ENCODE results near the gene TMEM132D.

The TMEM132D gene

GRCh38 chr12:129673806-129674205 is 230.0 kb downstream of the TMEM132D start (continued):
- TF ChIP-seq EGR2 (tag by site-specific recombination; IDR thresholded peaks at IDR 0.05; ENCODE audit: low read depth) = no peak
- TF ChIP-seq ZNF529 (tag by site-specific recombination; IDR thresholded peaks at IDR 0.05; ENCODE audit: insufficient replicate concordance) = no peak

- H3K4me1 ChIP-seq (ENCODE audit: control insufficient read depth, insufficient read depth, low read length) = no peaks in the 10 kb centered on the region
- CTCF ChIA-PET = no interaction called here
- TF ChIP-seq YY2 (tag by site-specific recombination; IDR thresholded peaks at IDR 0.05) (no peak), OVOL3 (tag by site-specific recombination; IDR thresholded peaks at IDR 0.05) (no peak), MEIS1 (CRISPR knock-in tag; IDR thresholded peaks at IDR 0.05; ENCODE audit: borderline replicate concordance) (no peak), TCF7L2 (IDR thresholded peaks at IDR 0.05; ENCODE audit: borderline replicate concordance, low read depth, low read length) (no peak), GFI1B (tag by site-specific recombination; IDR thresholded peaks at IDR 0.05) (no peak), KLF10 (tag by site-specific recombination; IDR thresholded peaks at IDR 0.05) (no peak), ZNF548 (tag by site-specific recombination; IDR thresholded peaks at IDR 0.05) (no peak), ZNF175 (tag by site-specific recombination; IDR thresholded peaks at IDR 0.05) (no peak), KLF7 (tag by site-specific recombination; IDR thresholded peaks at IDR 0.05; ENCODE audit: borderline replicate concordance) (no peak), IKZF3 (tag by site-specific recombination; IDR thresholded peaks at IDR 0.05) (no peak), ZBTB17 (tag by site-specific recombination; IDR thresholded peaks at IDR 0.05) (no peak), ZFP37 (tag by site-specific recombination; IDR thresholded peaks at IDR 0.05) (no peak), ZNF830 (tag by site-specific recombination; IDR thresholded peaks at IDR 0.05; ENCODE audit: low read depth) (no peak), PBX3 (CRISPR knock-in tag; IDR thresholded peaks at IDR 0.05) (no peak), ZNF248 (tag by site-specific recombination; IDR thresholded peaks at IDR 0.05) (no peak)
- TF ChIP-seq, protein P1, sequence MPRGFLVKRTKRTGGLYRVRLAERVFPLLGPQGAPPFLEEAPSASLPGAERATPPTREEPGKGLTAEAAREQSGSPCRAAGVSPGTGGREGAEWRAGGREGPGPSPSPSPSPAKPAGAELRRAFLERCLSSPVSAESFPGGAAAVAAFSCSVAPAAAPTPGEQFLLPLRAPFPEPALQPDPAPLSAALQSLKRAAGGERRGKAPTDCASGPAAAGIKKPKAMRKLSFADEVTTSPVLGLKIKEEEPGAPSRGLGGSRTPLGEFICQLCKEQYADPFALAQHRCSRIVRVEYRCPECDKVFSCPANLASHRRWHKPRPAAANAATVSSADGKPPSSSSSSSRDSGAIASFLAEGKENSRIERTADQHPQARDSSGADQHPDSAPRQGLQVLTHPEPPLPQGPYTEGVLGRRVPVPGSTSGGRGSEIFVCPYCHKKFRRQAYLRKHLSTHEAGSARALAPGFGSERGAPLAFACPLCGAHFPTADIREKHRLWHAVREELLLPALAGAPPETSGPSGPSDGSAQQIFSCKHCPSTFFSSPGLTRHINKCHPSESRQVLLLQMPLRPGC (tag by site-specific recombination; IDR thresholded peaks at IDR 0.05) = no peak
- no peak overlapping the region for H3K4me3 ChIP-seq (ENCODE audit: low read depth, low read length)
- no peaks in the 10 kb centered on the region for H3K9me3 ChIP-seq (ENCODE audit: control insufficient read depth, insufficient read depth, low read depth, low read length)
- H3K27ac ChIP-seq (ENCODE audit: extremely low read depth, low read depth, low read length) = no peak overlapping the region
- POLR2A ChIA-PET = no interaction called here
- no peaks in the 10 kb centered on the region for H3K36me3 ChIP-seq (ENCODE audit: control insufficient read depth in 2 of 2, insufficient read depth in 1 of 2, low read length in 2 of 2)
Measured at GRCh38 chr12:129672110-129672509, 231.7 kb downstream of the TMEM132D start.

GRCh38 chr12:129670256-129670920 is 233.4 kb downstream of the TMEM132D start:
- Histone ChIP-seq H3K4me3 (ENCODE audit: low read depth, low read length) (no peak overlapping the region), H3K36me3 (ENCODE audit: control insufficient read depth in 2 of 2, insufficient read depth in 1 of 2, low read length in 2 of 2) (no peaks in the 10 kb centered on the region), H3K4me1 (ENCODE audit: control insufficient read depth, insufficient read depth, low read length) (no peaks in the 10 kb centered on the region), H3K27ac (ENCODE audit: extremely low read depth, low read depth, low read length) (no peak overlapping the region), H3K9me3 (ENCODE audit: control insufficient read depth, insufficient read depth, low read depth, low read length) (no peaks in the 10 kb centered on the region)
- ChIA-PET CTCF (no interaction called here), POLR2A (no interaction called here)
- TF ChIP-seq ZNF48 (tag by site-specific recombination; IDR thresholded peaks at IDR 0.05) (no peak), FEZF1 (tag by site-specific recombination; IDR thresholded peaks at IDR 0.05) (no peak), ZNF202 (tag by site-specific recombination; IDR thresholded peaks at IDR 0.05; ENCODE audit: borderline replicate concordance) (no peak), ZNF24 (tag by site-specific recombination; IDR thresholded peaks at IDR 0.05) (no peak), ZBTB17 (tag by site-specific recombination; IDR thresholded peaks at IDR 0.05) (no peak), KLF16 (tag by site-specific recombination; IDR thresholded peaks at IDR 0.05) (no peak), SP7 (tag by site-specific recombination; IDR thresholded peaks at IDR 0.05) (no peak), ZNF341 (tag by site-specific recombination; IDR thresholded peaks at IDR 0.05; ENCODE audit: low read depth) (no peak), ZFP69B (tag by site-specific recombination; IDR thresholded peaks at IDR 0.05) (no peak), ZNF174 (tag by site-specific recombination; IDR thresholded peaks at IDR 0.05) (no peak), ZNF211 (tag by site-specific recombination; IDR thresholded peaks at IDR 0.05; ENCODE audit: low read depth) (no peak), ZNF660 (tag by site-specific recombination; IDR thresholded peaks at IDR 0.05) (no peak), ZFHX2 (tag by site-specific recombination; conservative IDR thresholded peaks at IDR 0.05) (no peak)
- TF ChIP-seq, protein P2, sequence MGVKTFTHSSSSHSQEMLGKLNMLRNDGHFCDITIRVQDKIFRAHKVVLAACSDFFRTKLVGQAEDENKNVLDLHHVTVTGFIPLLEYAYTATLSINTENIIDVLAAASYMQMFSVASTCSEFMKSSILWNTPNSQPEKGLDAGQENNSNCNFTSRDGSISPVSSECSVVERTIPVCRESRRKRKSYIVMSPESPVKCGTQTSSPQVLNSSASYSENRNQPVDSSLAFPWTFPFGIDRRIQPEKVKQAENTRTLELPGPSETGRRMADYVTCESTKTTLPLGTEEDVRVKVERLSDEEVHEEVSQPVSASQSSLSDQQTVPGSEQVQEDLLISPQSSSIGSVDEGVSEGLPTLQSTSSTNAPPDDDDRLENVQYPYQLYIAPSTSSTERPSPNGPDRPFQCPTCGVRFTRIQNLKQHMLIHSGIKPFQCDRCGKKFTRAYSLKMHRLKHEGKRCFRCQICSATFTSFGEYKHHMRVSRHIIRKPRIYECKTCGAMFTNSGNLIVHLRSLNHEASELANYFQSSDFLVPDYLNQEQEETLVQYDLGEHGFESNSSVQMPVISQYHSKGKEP (tag by site-specific recombination; IDR thresholded peaks at IDR 0.05) = no peak

All from HEK293 (cell line).